Hematopoietic multipotent progenitor cell treated with erythropoietin and hydrocortisone succinate and interleukin-3 and kit ligand, for 8 days (in vitro differentiated cells): ENCODE data around the gene SQOR.

Experiments
- DNase-seq: peaks from one replicate; pipeline ENCODE4 v3.0.0-alpha.2; 2015

Gene SQOR

GRCh38 chr15:45714590-45715488, 80.0 kb downstream of the SQOR start:
- peak; percentile 58 for DNase-seq

DNA sequence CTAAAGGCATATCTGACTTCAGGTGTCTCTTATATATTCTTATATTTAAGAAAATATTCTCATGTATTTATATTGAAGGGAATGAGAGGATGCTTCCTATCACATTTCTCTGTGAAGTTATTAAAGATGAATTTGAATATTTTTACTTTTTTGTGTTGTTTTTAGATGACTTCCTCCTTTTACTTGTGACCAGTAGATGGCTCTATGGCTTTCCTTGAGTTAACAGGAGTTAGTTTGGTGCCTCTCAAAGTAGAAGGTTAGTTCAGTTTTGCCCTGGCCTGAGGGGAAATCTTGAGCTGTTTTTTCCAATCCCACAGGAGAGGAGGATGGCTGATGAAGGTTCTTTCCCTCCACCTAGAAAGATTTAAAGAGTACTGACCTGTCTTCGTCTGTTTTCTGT, 80.7 kb downstream of the SQOR start:
- DNase-seq, result peak; percentile 3

GRCh38 chr15:45719490-45719889, 84.7 kb downstream of the SQOR start:
- no peak for DNase-seq

DNA sequence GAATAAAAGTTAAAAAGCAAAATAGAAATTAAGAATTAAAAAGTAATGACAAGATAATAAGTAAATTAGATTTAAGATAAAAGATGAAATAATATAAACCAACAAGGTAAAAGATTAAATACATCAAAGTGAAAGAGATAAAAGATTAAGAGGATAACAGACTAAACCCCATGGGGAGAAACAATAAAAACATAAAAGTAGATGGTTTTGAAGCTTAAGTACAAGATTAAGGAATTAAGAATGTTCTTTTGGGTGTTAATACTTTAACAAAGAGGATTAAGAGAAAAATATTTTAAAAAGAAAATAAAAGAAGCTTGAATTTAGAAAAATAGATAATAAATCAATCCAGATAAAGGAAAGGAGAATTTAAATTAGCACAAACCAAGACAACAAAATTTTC, 85.4 kb downstream of the SQOR start:
- no peak for DNase-seq

- DNase-seq, result no peak
Measured at GRCh38 chr15:45728641-45729040, 93.8 kb downstream of the SQOR start.

DNA sequence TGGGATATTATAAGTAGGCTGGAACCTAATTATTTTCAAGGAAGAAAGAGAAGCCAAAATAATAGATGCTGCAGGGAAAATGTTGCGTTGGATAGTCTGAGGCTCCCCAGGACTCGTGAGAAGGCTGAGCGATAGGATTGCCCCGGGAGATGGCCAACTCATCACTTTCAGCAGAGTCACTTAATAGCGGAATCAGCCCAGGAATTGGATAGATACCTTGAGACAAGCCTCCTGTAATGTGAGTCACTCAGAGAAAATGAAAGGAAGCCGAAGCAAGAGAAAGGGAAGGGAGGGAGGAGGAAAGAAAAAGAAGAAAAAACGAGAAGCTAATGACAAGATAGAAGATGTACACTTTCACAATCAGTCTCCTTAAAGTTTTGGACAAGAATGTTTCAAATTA, 94.3 kb downstream of the SQOR start:
- DNase-seq, result no peak

DNA sequence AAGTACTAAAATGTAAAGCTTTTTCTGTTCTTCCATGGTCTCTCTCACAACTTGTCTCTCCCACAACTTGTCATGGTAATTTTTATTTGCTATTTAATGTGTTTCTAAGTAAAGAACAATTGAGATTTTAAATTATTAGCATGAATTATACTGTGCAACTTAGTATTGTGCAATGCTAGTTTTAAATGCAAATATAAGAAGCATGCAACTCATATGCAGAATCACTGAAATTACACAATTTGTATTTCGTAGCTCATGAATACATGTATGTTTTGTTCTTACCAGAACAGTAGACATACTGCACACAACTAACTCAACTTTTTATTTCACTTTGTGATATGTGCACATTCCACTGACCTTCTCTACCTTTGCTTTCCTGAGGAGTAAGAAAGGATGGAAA, 96.5 kb downstream of the SQOR start:
- DNase-seq, result no peak

DNA sequence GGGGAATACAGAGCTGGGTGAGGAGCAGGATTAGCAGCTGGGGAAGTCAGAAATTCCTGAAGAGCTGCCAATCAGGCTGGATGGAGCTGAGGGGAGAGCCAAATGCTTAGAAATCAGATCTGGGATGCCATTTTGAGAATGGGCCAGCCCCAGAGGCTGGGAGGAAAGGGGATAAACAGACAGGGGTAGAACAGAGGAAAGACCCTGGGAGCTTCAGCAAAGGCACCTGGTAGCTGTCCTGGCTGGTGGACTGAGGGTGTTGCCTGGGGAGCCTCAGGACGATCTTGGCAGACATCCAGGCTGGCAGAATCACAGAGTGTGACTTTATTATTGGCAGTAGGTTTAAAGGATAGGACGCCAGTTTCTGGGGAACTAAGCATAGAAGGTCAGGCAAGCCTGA, 97.8 kb downstream of the SQOR start:
- DNase-seq, result no peak

DNA sequence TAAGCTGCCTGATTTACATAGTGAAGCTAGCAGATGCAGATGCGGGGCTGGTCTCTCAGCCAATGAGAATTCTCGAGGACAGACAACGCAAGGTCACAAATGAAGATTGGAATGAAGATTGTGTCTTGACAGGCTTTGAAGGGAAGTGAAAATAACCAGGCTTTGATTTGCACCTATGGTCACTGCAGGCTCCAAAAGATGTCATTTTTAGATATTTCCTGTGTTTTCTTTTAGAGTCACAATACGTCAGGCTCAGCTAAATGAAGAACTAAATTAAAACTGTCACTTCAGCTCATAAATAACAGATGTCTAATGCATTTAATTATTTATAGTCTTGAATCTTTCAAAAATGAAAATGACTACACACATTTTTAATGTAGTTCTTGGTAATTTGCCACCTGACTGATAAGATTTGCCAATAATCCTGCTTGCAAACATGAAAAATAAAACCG, 99.5 kb downstream of the SQOR start:
- DNase-seq, result no peak
